Endothelial cell (in vitro differentiated cells): ENCODE results near the gene ANKRD63. TPM values are rescaled to one million over a fixed set of nuclear protein-coding genes. Genes with fewer than 3 reads are reported as not detected.

ENCODE experiments used
- DNase-seq: peaks from one replicate; pipeline ENCODE4 v3.0.0; 2021; ENCODE audit warnings: low spot score
- H3K27ac Mint-ChIP-seq: one replicate; pipeline ENCODE4 v1.8.0; 2021; ENCODE audit warnings: mixed read lengths, inconsistent platforms; ENCODE audit not compliant: unreplicated experiment
- H3K27me3 Mint-ChIP-seq: one replicate; pipeline ENCODE4 v1.8.0; 2021; ENCODE audit warnings: mild to moderate bottlenecking, moderate library complexity, mixed read lengths, inconsistent platforms; ENCODE audit not compliant: unreplicated experiment
- H3K36me3 Mint-ChIP-seq: one replicate; pipeline ENCODE4 v1.8.0; 2021; ENCODE audit warnings: mild to moderate bottlenecking, low read depth, mixed read lengths, inconsistent platforms; ENCODE audit not compliant: unreplicated experiment
- H3K4me1 Mint-ChIP-seq: one replicate; pipeline ENCODE4 v1.8.0; 2021; ENCODE audit warnings: mild to moderate bottlenecking, mixed read lengths, inconsistent platforms; ENCODE audit not compliant: unreplicated experiment
- H3K4me3 Mint-ChIP-seq: one replicate; pipeline ENCODE4 v1.8.0; 2021; ENCODE audit warnings: mild to moderate bottlenecking, mixed read lengths, inconsistent platforms; ENCODE audit not compliant: unreplicated experiment
- H3K9me3 Mint-ChIP-seq: one replicate; pipeline ENCODE4 v1.8.0; 2021; ENCODE audit warnings: mixed read lengths, inconsistent platforms; ENCODE audit not compliant: unreplicated experiment
- CTCF ChIP-seq: fragments of 200-600 bp; sonication (generic); IDR thresholded peaks from one replicate; pipeline ENCODE4 v1.5.0; 2021; ENCODE audit warnings: antibody characterized with exemption; ENCODE audit not compliant: unreplicated experiment
- total RNA-seq: library from RNA; stranded (reverse); fragmentation: NEBNext Ultra II Directional; extraction: Animal tissue kit (Norgen Biotek cat#: 25700); gene quantifications from one replicate; pipeline ENCODE4 v1.2.1, GENCODE V29; 2021; ENCODE audit not compliant: unreplicated experiment

ANKRD63 gene
- total RNA-seq, 1 donor from 2014 or later = not detected

GRCh38 chr15:40293006-40293405 lies 10.1 kb upstream of the ANKRD63 start:
- H3K27me3 Mint-ChIP-seq = peaks cover 22% of the 10 kb centered on the region
- no peak for TF ChIP-seq CTCF
- no peak for DNase-seq
- peaks cover 10% of the 10 kb centered on the region for H3K36me3 Mint-ChIP-seq
- no peaks in the 10 kb centered on the region for H3K9me3 Mint-ChIP-seq
- H3K4me3 Mint-ChIP-seq = no peak overlapping the region
- peaks cover 11% of the 10 kb centered on the region for H3K4me1 Mint-ChIP-seq
- H3K27ac Mint-ChIP-seq = no peak overlapping the region

- DNase-seq = no peak
- Mint-ChIP-seq H3K27ac (no peak overlapping the region), H3K4me1 (peaks cover 11% of the 10 kb centered on the region), H3K4me3 (no peak overlapping the region), H3K36me3 (peaks cover 6% of the 10 kb centered on the region), H3K27me3 (peaks cover 14% of the 10 kb centered on the region), H3K9me3 (no peaks in the 10 kb centered on the region)
- TF ChIP-seq CTCF = no peak
Observed at GRCh38 chr15:40292246-40292645, 9.4 kb upstream of the ANKRD63 start.

- Mint-ChIP-seq H3K36me3 (peaks cover 3% of the 10 kb centered on the region), H3K9me3 (no peaks in the 10 kb centered on the region), H3K27me3 (peaks cover 13% of the 10 kb centered on the region), H3K27ac (no peak overlapping the region), H3K4me3 (no peak overlapping the region), H3K4me1 (peaks cover 7% of the 10 kb centered on the region)
- DNase-seq = peak; percentile 55
- TF ChIP-seq CTCF = no peak
Observed at GRCh38 chr15:40290918-40291574, 8.2 kb upstream of the ANKRD63 start.

- Mint-ChIP-seq H3K9me3 (no peaks in the 10 kb centered on the region), H3K4me3 (no peak overlapping the region), H3K4me1 (peaks cover 10% of the 10 kb centered on the region), H3K27me3 (peaks cover 12% of the 10 kb centered on the region), H3K36me3 (peaks cover 3% of the 10 kb centered on the region), H3K27ac (no peak overlapping the region)
- no peak for TF ChIP-seq CTCF
- no peak for DNase-seq
Observed at GRCh38 chr15:40290545-40290917, 7.7 kb upstream of the ANKRD63 start.

GRCh38 chr15:40289140-40289775 lies 6.4 kb upstream of the ANKRD63 start:
- Mint-ChIP-seq H3K9me3 (no peaks in the 10 kb centered on the region), H3K4me1 (peaks cover 11% of the 10 kb centered on the region), H3K27ac (no peak overlapping the region), H3K4me3 (no peak overlapping the region), H3K36me3 (peaks cover 4% of the 10 kb centered on the region), H3K27me3 (peaks cover 16% of the 10 kb centered on the region)
- DNase-seq = no peak
- no peak for TF ChIP-seq CTCF
